ENCODE data around the gene FOCAD. TPM values are rescaled to one million over a fixed set of nuclear protein-coding genes. Genes with fewer than 3 reads are reported as not detected.

The FOCAD gene
- total and polyA plus RNA-seq, 10 of the 15 experiments (the other 5 are each of a cell fraction or from before 2014, with no cell fraction given) = 13.7 to 93.0 (median 41.8) TPM

- TF ChIP-seq CUX1 (IDR thresholded peaks at IDR 0.05; ENCODE audit: insufficient replicate concordance, low read depth, low read length) (no peak), NFYB (IDR thresholded peaks at IDR 0.05; ENCODE audit: insufficient read depth, low read depth, low read length) (no peak), ZNF622 (IDR thresholded peaks at IDR 0.05) (no peak), HCFC1 (IDR thresholded peaks at IDR 0.05; ENCODE audit: low read length) (no peak), E4F1 (IDR thresholded peaks at IDR 0.05; ENCODE audit: borderline replicate concordance, partially characterized antibody) (no peak), NR2C1 (IDR thresholded peaks at IDR 0.05) (no peak), SMAD1 (IDR thresholded peaks at IDR 0.05; ENCODE audit: low read depth, partially characterized antibody) (no peak), GABPA (IDR thresholded peaks at IDR 0.05; ENCODE audit: low read depth) (no peak), EZH2 (IDR thresholded peaks at IDR 0.05; ENCODE audit: borderline replicate concordance, control insufficient read depth, low read depth, low read length) (no peak)
Observed at GRCh38 chr9:20728493-20729220, 44.6 kb downstream of the FOCAD start (continued).
